ENCODE results near the gene HMX1.

The HMX1 gene

DNA sequence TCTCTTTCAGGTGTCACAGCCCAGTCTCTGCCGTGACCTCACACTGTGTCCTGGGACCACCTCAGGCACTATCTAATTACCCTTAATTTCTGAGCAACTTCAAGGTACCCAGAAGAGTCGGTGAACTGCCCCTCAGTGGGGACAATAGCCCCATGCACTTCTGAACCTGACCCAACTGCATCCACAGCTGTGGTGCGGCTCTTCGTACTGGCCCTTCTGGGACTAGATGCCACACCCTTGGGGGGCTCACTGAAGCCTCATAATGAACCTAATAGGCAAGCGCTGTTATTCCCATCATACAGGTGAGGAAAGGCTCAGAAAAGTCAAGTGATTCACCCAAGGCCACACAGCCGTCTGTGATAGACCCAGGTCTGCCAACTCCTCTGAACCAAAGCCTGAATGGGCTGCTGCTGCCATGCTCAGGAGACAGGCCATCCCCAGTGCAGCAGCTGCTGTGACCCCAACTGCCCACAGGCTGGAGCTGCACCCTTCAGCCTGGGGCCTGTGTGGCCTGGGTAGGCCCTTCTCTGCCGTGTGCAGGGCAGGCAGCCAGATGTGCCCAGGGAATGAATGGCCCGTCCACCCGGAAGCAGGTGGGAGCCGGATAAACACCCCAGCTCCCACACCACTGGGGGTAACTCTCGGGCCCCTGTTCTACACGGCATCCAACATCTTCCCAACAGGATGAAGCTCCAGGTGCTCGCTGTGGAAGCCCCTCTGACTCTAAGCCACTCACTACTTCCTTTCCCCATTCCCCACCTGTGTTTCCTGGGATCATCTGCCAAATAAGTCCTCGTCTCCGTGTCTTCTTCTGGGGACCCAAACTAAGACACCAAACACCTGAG lies 35.9 kb downstream of the HMX1 start:
- no peak overlapping the region for H3K4me3 ChIP-seq (ENCODE audit: low read length)
- no peak for DNase-seq (ENCODE audit: low read depth, low spot score)

DNA sequence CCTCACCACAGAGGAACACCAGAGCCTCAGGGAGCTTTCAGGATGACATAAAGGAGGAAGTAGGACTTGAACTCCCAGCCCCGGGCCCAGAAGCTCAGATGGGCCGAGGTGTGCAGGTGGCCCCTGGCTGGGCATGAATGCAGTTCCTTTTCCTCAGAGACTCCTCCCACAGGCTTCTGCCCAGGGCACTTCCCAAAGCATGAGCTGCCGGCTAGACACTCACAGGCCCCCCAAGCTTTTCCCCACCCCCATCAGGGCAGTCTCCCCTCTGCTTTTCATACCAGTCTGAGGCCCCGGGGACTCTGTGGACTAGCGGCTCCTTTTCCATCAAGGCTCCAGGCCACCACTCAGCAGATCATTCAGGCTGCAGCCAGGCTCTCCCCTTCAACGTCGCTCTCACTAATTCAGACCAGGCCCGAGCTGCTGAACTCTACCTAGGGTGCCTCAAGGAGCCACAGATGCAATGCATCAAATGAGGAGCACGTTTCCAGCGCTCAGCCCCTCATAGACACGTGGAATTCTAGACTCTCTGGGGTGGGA lies 36.9 kb downstream of the HMX1 start:
- H3K4me3 ChIP-seq (ENCODE audit: low read length), result no peak overlapping the region
- DNase-seq (ENCODE audit: low read depth, low spot score), result no peak

DNA sequence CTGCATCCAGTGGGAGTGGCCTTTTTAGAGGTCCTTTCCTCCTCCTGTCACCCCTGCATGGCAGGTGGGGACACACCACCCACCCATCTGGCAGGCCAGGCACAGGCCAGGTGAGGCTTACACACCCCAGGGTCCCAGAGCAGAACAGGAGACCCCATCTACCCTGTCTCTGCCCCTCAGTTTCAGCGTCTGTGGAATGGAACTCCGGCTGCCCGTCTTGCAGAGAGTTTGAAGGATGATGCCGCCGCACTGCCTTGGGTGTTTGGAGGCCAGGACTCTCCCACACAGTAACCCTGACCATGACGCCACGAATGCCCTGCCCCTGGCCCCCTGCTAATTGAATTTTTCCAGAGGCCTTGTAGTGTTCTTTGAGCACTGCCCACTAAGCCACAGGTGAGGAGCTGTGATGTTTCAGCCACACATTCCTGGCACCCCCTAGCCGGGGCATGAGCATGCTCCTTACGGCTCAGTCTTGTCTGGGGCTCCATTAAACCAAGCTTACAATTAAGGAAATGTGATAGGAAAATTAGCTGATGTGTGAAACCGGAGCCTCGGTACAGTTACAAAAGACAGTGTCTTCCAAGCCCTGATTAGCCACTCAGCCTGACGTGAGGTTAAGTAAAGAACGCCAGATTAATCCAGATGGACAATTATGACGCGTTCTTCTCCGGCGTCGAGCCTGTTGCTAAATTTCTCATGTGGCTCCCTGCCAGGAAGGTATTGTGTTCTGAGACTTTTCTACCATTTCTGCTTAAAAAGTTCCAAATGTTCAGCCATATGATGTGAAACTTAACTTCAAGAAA lies 39.3 kb downstream of the HMX1 start:
- no peak for DNase-seq (ENCODE audit: low read depth, low spot score)
- H3K4me3 ChIP-seq (ENCODE audit: low read length), result no peak overlapping the region

DNA sequence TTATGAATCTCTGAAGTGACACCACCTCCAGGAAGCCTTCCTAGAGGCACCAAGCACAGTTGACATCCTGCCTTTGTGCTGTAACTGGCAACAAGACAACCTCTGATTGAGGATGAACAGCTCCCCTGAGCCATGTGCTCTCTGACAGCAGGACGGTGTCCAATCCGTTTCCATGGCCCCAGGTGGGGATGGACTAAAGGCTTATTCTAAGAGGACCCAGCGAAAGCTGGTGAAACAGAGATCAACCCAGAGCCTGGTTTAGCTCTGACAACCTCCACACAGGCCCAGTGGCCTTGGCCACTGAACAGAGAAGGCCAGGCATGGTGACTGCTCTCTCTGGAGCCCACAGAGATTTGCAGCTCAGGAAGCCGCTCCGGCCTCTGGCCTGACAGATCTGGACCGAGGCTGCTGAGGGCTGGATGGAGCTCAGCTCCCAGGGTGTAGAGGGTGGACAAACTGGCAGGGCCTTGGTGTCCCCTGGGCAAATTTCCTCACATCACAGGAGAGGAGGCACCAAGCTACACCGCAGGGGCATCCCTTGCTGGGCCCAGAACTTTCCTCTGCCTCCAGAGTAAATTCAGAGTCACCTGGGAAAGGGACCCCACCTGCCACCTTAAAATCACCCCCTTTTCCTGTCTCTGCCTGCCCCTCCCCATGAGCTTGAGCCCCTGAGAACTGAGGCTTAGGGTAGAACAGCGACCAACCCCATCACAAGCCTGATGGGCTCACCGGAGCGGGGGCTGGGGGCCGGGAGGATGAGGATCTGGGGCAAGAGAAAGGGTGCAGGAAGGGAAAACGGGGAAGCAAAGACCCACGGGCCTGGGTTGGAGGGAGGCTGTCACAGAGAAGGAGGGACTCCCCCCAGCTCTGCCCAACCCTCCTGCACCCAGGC lies 40.2 kb downstream of the HMX1 start:
- DNase-seq (ENCODE audit: low read depth, low spot score), result no peak
- H3K4me3 ChIP-seq (ENCODE audit: low read length), result no peak overlapping the region

- no peak for DNase-seq (ENCODE audit: low read depth, low spot score)
- H3K4me3 ChIP-seq (ENCODE audit: low read length), result no peak overlapping the region
Measured at GRCh38 chr4:8830611-8831200, 40.9 kb downstream of the HMX1 start.

- H3K4me3 ChIP-seq (ENCODE audit: low read length), result no peak overlapping the region
- DNase-seq (ENCODE audit: low read depth, low spot score), result no peak
Measured at GRCh38 chr4:8830056-8830455, 41.6 kb downstream of the HMX1 start.

DNA sequence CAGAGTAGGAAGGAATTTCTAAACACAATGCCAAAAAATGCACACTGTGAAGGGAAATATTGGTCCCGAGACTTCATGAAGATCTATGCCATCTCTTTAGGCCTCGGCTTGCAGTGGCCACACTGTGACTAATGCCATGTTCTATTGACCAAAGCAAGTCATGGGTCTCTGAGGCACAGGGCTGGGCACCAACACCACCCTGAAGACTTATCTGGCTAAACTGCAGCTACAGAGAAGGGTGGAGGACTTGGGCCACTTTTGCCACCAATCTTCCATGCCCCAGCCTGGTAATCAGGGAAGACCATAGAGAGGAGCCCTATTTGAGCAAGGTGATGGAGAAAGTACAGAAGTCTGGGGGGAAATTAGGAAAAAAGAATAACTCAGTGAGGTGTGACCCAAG lies 42.1 kb downstream of the HMX1 start:
- no peak overlapping the region for H3K4me3 ChIP-seq (ENCODE audit: low read length)
- no peak for DNase-seq (ENCODE audit: low read depth, low spot score)

DNA sequence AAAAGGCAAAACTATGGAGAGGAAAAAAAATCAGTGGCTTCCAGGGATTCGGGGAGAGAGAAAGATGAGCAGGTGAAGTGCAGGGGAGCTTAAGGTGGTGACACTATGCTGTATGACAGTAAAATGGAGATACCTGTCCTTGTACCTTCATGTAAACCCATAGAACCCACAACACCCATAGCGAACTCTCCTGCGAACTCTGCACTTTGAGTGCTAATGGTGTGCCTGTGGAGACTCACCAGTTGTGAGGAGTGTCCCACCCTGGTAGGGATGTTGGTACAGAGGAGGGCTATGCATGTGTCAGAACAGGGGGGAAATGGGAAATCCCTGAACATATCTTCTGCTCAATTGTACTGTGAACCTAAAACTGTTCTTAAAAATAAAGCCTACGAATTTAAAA lies 42.8 kb downstream of the HMX1 start:
- DNase-seq (ENCODE audit: low read depth, low spot score), result no peak
- H3K4me3 ChIP-seq (ENCODE audit: low read length), result no peak overlapping the region

DNA sequence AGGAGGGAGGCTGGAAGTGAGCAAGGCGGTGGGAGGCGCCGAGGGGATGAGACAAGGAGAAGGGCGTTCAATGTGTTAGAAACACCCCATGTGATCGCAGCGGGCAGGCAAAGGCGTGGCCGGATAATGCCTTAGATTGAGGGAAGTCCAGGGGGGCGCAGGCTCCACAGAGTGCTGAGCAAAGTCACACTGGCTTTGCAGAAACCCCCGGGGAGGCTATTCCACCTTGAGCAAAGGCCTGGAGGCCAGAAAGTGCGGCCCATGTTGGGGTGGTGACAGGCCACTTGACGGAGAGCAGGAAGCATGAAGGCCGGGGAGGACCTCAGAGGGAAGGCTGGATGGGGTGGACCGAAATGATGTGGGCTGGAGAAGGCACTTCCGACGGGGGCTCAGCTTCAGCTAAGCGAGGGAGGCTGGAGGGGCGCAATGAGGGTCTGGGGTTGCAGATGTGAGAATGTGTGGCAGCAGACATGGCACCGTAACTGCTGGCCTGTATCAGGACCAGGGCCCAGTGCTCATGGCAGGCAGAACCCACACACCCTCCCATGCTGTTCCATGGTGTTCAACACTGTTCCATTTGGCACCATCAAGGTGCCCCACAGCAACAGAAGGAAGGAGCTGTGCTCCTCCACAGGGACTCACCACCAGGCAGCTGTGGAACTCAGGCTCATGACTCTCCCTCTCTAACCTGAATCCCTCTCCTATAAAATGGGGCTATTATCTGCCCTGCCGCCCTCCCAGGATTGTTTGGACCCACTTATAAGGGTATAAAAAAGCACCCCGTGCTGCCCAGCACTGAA lies 50.3 kb downstream of the HMX1 start:
- no peak for DNase-seq (ENCODE audit: low read depth, low spot score)
- no peak overlapping the region for H3K4me3 ChIP-seq (ENCODE audit: low read length)

- H3K4me3 ChIP-seq (ENCODE audit: low read length), result no peak overlapping the region
- DNase-seq (ENCODE audit: low read depth, low spot score), result no peak
Measured at GRCh38 chr4:8820178-8821102, 51.2 kb downstream of the HMX1 start.

GRCh38 chr4:8819473-8820177 lies 52.0 kb downstream of the HMX1 start:
- DNase-seq (ENCODE audit: low read depth, low spot score), result no peak
- H3K4me3 ChIP-seq (ENCODE audit: low read length), result no peak overlapping the region

DNA sequence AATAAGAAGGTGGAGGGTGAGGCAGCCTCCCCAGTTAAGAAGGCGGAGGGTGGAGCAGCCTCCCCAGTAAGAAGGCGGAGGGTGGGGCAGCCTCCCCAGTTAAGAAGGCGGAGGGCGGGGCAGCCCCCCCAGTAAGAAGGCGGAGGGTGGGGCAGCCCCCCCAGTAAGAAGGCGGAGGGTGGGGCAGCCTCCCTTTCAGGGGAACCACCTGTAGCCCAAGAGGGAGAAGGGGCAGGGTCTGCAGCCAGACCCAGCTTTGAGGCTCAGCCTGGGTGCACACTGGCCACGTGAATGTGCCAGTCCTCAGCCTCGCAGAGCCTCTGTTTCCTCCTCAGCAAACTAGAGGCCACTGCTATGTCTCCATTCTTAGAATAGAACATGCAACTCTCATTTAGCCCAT lies 52.6 kb downstream of the HMX1 start:
- no peak overlapping the region for H3K4me3 ChIP-seq (ENCODE audit: low read length)
- DNase-seq (ENCODE audit: low read depth, low spot score), result no peak

DNA sequence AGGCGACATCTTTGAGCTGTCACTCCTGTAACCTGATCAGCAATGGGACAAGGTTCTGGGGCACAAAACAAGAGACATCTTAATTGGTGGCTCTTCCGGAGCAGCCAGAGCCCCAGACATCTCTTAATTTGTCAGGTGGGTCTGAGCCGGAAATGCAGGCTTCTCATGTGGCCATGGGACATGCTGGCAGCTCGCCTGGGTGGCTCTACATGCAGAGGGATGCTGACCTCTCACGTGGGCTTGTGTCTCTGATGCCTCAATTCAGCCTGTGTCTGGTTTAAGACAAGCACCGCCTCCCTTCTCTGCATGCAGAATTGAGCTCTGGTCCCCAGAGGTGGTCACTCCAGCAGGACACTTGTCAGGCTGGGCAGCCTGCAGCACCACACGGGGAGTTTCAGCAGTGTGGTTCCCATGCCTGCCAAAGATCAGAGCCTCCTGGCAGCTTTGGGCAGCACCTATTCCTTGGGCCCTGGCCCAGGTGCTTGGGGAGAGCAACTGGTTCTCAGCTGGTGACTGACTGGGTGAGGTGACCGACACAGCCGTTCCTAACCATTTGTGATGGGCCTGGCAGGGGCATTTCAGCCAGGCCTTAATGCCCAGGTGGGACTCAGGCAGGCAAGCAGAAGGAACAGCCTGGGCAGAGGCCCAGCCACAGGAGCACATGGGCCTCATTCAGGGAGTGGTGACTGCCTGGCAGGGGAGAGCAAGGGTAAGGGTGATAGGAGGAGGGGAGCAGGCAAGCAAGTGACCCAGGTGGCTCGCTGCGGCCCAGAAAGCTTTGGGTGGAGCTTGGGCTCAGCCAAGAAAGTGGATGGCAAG lies 53.4 kb downstream of the HMX1 start:
- DNase-seq (ENCODE audit: low read depth, low spot score), result no peak
- no peak overlapping the region for H3K4me3 ChIP-seq (ENCODE audit: low read length)

GRCh38 chr4:8817813-8818062 lies 53.9 kb downstream of the HMX1 start:
- H3K4me3 ChIP-seq (ENCODE audit: low read length), result no peak overlapping the region
- no peak for DNase-seq (ENCODE audit: low read depth, low spot score)

GRCh38 chr4:8817096-8817812 lies 54.4 kb downstream of the HMX1 start:
- no peak overlapping the region for H3K4me3 ChIP-seq (ENCODE audit: low read length)
- no peak for DNase-seq (ENCODE audit: low read depth, low spot score)

Data from Jurkat, Clone E6-1 (cell line).